K562 (cell line): ENCODE data around the gene CTDSP2. TPM values are rescaled to one million over a fixed set of nuclear protein-coding genes. Genes with fewer than 3 reads are reported as not detected.

Experiments used
- CXXC5 ChIP-seq: fragments of 250-450 bp; sonication (Bioruptor Pico); IDR thresholded peaks from 2 replicates; pipeline ENCODE4 v1.8.0; 2022; ENCODE audit warnings: inconsistent platforms, mild to moderate bottlenecking, moderate library complexity
- GABPB1 ChIP-seq: sonication (generic); formaldehyde crosslinking; IDR thresholded peaks from 2 replicates; pipeline ENCODE4 v1.8.0; 2022; ENCODE audit warnings: mild to moderate bottlenecking, missing genetic modification reagents
- KAT2B ChIP-seq: IDR thresholded peaks from one replicate; pipeline ENCODE4 v1.6.1; 2012; ENCODE audit warnings: low read depth, mild to moderate bottlenecking, control low read depth, inconsistent platforms, low read length, moderate library complexity
- KAT7 ChIP-seq: sonication (generic); formaldehyde crosslinking; IDR thresholded peaks from 2 replicates; pipeline ENCODE4 v1.8.0; 2022; ENCODE audit warnings: missing genetic modification reagents, mild to moderate bottlenecking, borderline replicate concordance
- TCF3 ChIP-seq: sonication (generic); formaldehyde crosslinking; IDR thresholded peaks from 2 replicates; pipeline ENCODE4 v1.4.0; 2020; ENCODE audit warnings: mild to moderate bottlenecking, missing genetic modification reagents
- U2AF1 ChIP-seq: fragments of 200-400 bp; formaldehyde crosslinking; optimal IDR thresholded peaks from 2 replicates; pipeline ENCODE3; 2017; ENCODE audit warnings: mild to moderate bottlenecking, low read depth, low read length, moderate library complexity
- polyA plus RNA-seq, 8 experiments: library from polyadenylated mRNA; depleted of rRNA in 4 of 8; stranded (reverse) in 5 of 8; unstranded in 3 of 8; fragments of >200 nt; fragmentation: Nextera tagmentation in 2 of 8; fragmentation: Illumina TruSeq in 1 of 8; extraction: Ambion mirVana in 2 of 8; extraction: Trizol in 1 of 8; gene quantifications; 2 replicates each; pipeline versions ENCODE4 v1.2.1 to v1.2.3, GENCODE V29; 2011 to 2014; ENCODE audit warnings: inconsistent platforms in 1 of 8, missing spikeins in 1 of 8
- total RNA-seq, 7 experiments: library from RNA; depleted of rRNA in 6 of 7; stranded (reverse); fragments of >200 nt in 6 of 7; fragmentation: Illumina TruSeq in 2 of 7; extraction: Trizol in 2 of 7; gene quantifications; 2 replicates each; pipeline versions ENCODE4 v1.2.1 to v1.2.3, GENCODE V29; 2011 to 2021; ENCODE audit warnings: low replicate concordance in 1 of 7
- TF ChIP-seq, protein P1 (sequence below): fragments of 250-450 bp; sonication (Bioruptor Pico); IDR thresholded peaks from 2 replicates; pipeline ENCODE4 v1.8.0; 2021; ENCODE audit warnings: moderate library complexity, mild to moderate bottlenecking, inconsistent platforms
- TF ChIP-seq, protein P2 (sequence below): fragments of 450-650 bp; formaldehyde crosslinking; IDR thresholded peaks from 2 replicates; pipeline ENCODE4 v1.4.0; 2022; ENCODE audit warnings: missing genetic modification characterization

CTDSP2 gene
- total and polyA plus RNA-seq, 9 of the 15 experiments (the other 6 are each of a cell fraction or from before 2014, with no cell fraction given): 20.4 to 108 (median 47.7) TPM

- TF ChIP-seq, protein P1, sequence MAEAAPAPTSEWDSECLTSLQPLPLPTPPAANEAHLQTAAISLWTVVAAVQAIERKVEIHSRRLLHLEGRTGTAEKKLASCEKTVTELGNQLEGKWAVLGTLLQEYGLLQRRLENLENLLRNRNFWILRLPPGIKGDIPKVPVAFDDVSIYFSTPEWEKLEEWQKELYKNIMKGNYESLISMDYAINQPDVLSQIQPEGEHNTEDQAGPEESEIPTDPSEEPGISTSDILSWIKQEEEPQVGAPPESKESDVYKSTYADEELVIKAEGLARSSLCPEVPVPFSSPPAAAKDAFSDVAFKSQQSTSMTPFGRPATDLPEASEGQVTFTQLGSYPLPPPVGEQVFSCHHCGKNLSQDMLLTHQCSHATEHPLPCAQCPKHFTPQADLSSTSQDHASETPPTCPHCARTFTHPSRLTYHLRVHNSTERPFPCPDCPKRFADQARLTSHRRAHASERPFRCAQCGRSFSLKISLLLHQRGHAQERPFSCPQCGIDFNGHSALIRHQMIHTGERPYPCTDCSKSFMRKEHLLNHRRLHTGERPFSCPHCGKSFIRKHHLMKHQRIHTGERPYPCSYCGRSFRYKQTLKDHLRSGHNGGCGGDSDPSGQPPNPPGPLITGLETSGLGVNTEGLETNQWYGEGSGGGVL (CRISPR knock-in tag): no peak
- peak; percentile 93; the same call in 1 of the 2 replicates for TF ChIP-seq KAT7 (CRISPR knock-in tag)
- TF ChIP-seq, protein P2, sequence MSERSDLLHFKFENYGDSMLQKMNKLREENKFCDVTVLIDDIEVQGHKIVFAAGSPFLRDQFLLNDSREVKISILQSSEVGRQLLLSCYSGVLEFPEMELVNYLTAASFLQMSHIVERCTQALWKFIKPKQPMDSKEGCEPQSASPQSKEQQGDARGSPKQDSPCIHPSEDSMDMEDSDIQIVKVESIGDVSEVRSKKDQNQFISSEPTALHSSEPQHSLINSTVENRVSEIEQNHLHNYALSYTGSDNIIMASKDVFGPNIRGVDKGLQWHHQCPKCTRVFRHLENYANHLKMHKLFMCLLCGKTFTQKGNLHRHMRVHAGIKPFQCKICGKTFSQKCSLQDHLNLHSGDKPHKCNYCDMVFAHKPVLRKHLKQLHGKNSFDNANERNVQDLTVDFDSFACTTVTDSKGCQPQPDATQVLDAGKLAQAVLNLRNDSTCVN (CRISPR knock-in tag): no peak
- no peak for TF ChIP-seq U2AF1
- peak; percentile 89 for TF ChIP-seq CXXC5 (CRISPR knock-in tag)
- TF ChIP-seq TCF3 (CRISPR knock-in tag): peak; percentile 33; the same call in 1 of the 2 replicates
- TF ChIP-seq GABPB1 (CRISPR knock-in tag): peak; percentile 82
- TF ChIP-seq KAT2B: no peak
Observed at GRCh38 chr12:57782608-57783465, 63.7 kb downstream of the CTDSP2 start, which contains the start of gene TSFM (continued).
